SK-N-SH (cell line): Measurements from ENCODE around the gene DCST1. TPM values are rescaled to one million over a fixed set of nuclear protein-coding genes. Genes with fewer than 3 reads are reported as not detected.

ENCODE experiments used
- CTCF ChIA-PET: fragments of 300-600, 350-600 bp; formaldehyde crosslinking; extraction: SDS; loops from one replicate; lab custom pipeline; 2021; lab: Yijun Ruan, JAX
- POLR2A ChIA-PET: fragments of 350-600 bp; sonication (Branson Sonifier 250); formaldehyde crosslinking; extraction: SDS; loops from one replicate; lab custom pipeline; 2020; ENCODE audit warnings: antibody characterized with exemption, inconsistent platforms; lab: Yijun Ruan, JAX
- DNase-seq: peaks from one replicate; pipeline ENCODE4 v3.0.0; 2012
- H2AFZ ChIP-seq: fragments of 200-600 bp; sonication (generic); 2 replicates; pipeline ENCODE4 v1.8.1; 2016; ENCODE audit warnings: antibody characterized with exemption, mild to moderate bottlenecking, low read depth
- H3F3A ChIP-seq: fragments of 200-600 bp; sonication (generic); replicated peaks from 2 replicates; pipeline ENCODE3; 2016; ENCODE audit warnings: antibody characterized with exemption, mild to moderate bottlenecking; ENCODE audit not compliant: insufficient read depth
- H3K27ac ChIP-seq, 2 experiments: fragments of 200-500 bp in 1 of 2; fragments of 200-600 bp in 1 of 2; sonication (Bioruptor generic) in 1 of 2; sonication (generic), shearing (Covaris generic) in 1 of 2; 2 replicates each; pipeline versions ENCODE4 v1.5.1 to v1.6.1; 2014 to 2016; ENCODE audit warnings: low read depth in 2 of 2, inconsistent platforms in 1 of 2, low read length in 1 of 2, mild to moderate bottlenecking in 1 of 2, mixed read lengths in 1 of 2
- H3K27me3 ChIP-seq: fragments of 200-600 bp; sonication (generic), shearing (Covaris generic); 2 replicates; pipeline ENCODE4 v1.6.1; 2016; ENCODE audit warnings: mixed run types; ENCODE audit not compliant: insufficient read depth
- H3K36me3 ChIP-seq, 2 experiments: fragments of 200-500 bp in 1 of 2; fragments of 200-600 bp in 1 of 2; sonication (Bioruptor generic) in 1 of 2; sonication (generic) in 1 of 2; replicated peaks in 1 of 2; 2 replicates each; pipeline versions ENCODE3 to v1.5.1; 2014 to 2016; ENCODE audit warnings: low read length in 1 of 2, mild to moderate bottlenecking in 1 of 2; ENCODE audit not compliant: insufficient read depth in 2 of 2, control insufficient read depth in 1 of 2
- H3K4me1 ChIP-seq, 2 experiments: fragments of 200-500 bp in 1 of 2; fragments of 200-600 bp in 1 of 2; sonication (Bioruptor generic) in 1 of 2; sonication (generic), shearing (Covaris generic) in 1 of 2; 2 replicates each; pipeline versions ENCODE4 v1.5.1 to v1.6.1; 2014 to 2016; ENCODE audit warnings: low read depth in 1 of 2, low read length in 1 of 2, mixed run types in 1 of 2; ENCODE audit not compliant: insufficient read depth in 2 of 2, control insufficient read depth in 1 of 2
- H3K4me2 ChIP-seq: fragments of 200-600 bp; sonication (generic), shearing (Covaris generic); 2 replicates; pipeline ENCODE4 v1.6.1; 2017; ENCODE audit warnings: mixed run types
- H3K4me3 ChIP-seq, 2 experiments: fragments of 200-500 bp in 1 of 2; fragments of 200-600 bp in 1 of 2; sonication (Bioruptor generic) in 1 of 2; sonication (generic), shearing (Covaris generic) in 1 of 2; 2 replicates each; pipeline versions ENCODE4 v1.5.1 to v1.8.1; 2014 to 2016; ENCODE audit warnings: low read depth in 2 of 2, inconsistent platforms in 1 of 2, low read length in 1 of 2, mild to moderate bottlenecking in 1 of 2, mixed read lengths in 1 of 2, moderate library complexity in 1 of 2
- H3K79me2 ChIP-seq: fragments of 200-600 bp; sonication (generic); 2 replicates; pipeline ENCODE4 v1.8.1; 2017; ENCODE audit warnings: mild to moderate bottlenecking; ENCODE audit not compliant: insufficient read depth
- H3K9ac ChIP-seq: fragments of 200-600 bp; sonication (generic); 2 replicates; pipeline ENCODE4 v1.6.1; 2017; ENCODE audit warnings: mixed run types
- H3K9me2 ChIP-seq: fragments of 200-600 bp; sonication (generic); 2 replicates; pipeline ENCODE4 v1.6.1; 2017; ENCODE audit warnings: mixed run types
- H3K9me3 ChIP-seq: fragments of 200-600 bp; sonication (generic); 2 replicates; pipeline ENCODE4 v1.6.1; 2017; ENCODE audit warnings: mixed run types, mild to moderate bottlenecking, moderate library complexity
- H4K20me1 ChIP-seq: fragments of 200-600 bp; sonication (generic); 2 replicates; pipeline ENCODE4 v1.6.1; 2017; ENCODE audit warnings: mild to moderate bottlenecking, mixed run types; ENCODE audit not compliant: insufficient read depth
- CTCF ChIP-seq: fragments of 200-600 bp; sonication (generic); IDR thresholded peaks from 2 replicates; pipeline ENCODE4 v1.6.1; 2017; ENCODE audit warnings: antibody characterized with exemption, mild to moderate bottlenecking, moderate library complexity
- ELF1 ChIP-seq: IDR thresholded peaks from 2 replicates; pipeline ENCODE4 v1.4.0; 2012
- FOXJ3 ChIP-seq: sonication (generic); formaldehyde crosslinking; IDR thresholded peaks from 2 replicates; pipeline ENCODE4 v1.5.1; 2020; ENCODE audit warnings: mild to moderate bottlenecking, missing genetic modification reagents
- GATA2 ChIP-seq: sonication (generic); formaldehyde crosslinking; IDR thresholded peaks from 2 replicates; pipeline ENCODE4 v1.5.0; 2020; ENCODE audit warnings: mild to moderate bottlenecking, missing genetic modification reagents
- JUND ChIP-seq: IDR thresholded peaks from 2 replicates; pipeline ENCODE4 v1.4.0; 2012
- MXI1 ChIP-seq: IDR thresholded peaks from 2 replicates; pipeline ENCODE4 v1.6.1; 2012; ENCODE audit warnings: mild to moderate bottlenecking, low read depth, low read length, improper control_type of control experiment
- RAD21 ChIP-seq: IDR thresholded peaks from 2 replicates; pipeline ENCODE4 v1.6.1; 2012; ENCODE audit warnings: mild to moderate bottlenecking, low read length
- SIN3A ChIP-seq: IDR thresholded peaks from 2 replicates; pipeline ENCODE4 v1.6.1; 2012; ENCODE audit warnings: low read depth, mild to moderate bottlenecking, low read length, moderate library complexity, borderline replicate concordance
- WGBS: methylation state at CpG from one replicate; pipeline ENCODE4 v1.1.6; 2017; ENCODE audit warnings: low lambda C conversion rate; 5-methylcytosine and 5-hydroxymethylcytosine counted together
- polyA plus RNA-seq, 3 experiments: library from polyadenylated mRNA; depleted of rRNA; stranded (reverse); fragments of >200 nt; gene quantifications; 2 replicates each; pipeline ENCODE4 v1.2.3, GENCODE V29; 2012
- TF ChIP-seq, protein P1 (sequence below): IDR thresholded peaks from 2 replicates; pipeline ENCODE4 v1.4.0; 2012; ENCODE audit warnings: low read depth, borderline replicate concordance

DCST1 gene
- polyA plus RNA-seq, 1 of the 3 experiments (the other 2 are of a cell fraction): not detected

DNA sequence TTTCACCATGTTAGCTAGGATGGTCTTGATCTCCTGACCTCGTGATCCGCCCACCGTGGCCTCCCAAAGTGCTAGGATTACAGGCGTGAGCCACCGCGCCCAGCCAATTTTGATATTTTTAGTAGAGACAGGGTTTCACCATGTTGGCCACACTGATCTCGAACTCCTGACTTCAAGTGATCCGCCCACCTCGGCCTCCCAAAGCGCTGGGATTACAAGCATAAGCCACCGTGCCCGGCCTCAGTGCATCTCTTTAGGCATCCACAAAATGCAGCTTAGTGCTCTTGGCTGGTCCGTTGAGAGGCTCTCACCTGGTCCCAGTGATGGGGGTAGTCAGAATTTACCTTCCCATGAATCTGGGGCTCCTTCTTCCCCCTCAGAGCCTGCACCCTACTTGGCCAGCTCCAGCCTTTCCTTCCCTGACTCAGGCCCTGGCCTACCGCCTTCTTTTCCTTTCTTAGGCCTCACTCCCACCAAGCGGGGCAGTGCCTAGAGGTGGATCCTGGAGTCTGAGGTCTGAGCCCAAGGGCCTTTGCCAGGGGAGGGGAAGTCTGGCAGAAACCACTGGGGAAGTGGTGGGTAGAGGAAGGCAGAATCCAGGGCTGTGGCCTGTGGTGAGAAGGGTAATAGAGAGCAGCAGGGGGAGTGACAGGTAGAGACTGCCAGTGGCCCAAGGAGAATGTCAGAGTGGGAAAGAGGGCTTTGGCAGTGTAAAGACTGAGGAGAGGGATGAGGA is 36.5 kb upstream of the DCST1 start:
- peaks cover 13 to 27% of the 10 kb centered on the region in 2 experiments for H3K4me1 ChIP-seq
- H3K4me2 ChIP-seq: no peak overlapping the region
- peaks cover 23% of the 10 kb centered on the region for H3F3A ChIP-seq
- H3K4me3 ChIP-seq: no peak overlapping the region
- no peaks in the 10 kb centered on the region for H3K9me2 ChIP-seq
- CTCF ChIA-PET: interaction anchor here (1.0 to 14.0 kb wide), 10 partner anchors 18 to 327 kb away, joined by 3 to 640 read pairs (median 5); partner anchors contain the start of genes CKS1B, FLAD1, PBXIP1 and PYGO2
- WGBS: 91% methylated on average over 15 of the region's 15 CpGs
- H3K36me3 ChIP-seq: no peaks in the 10 kb centered on the region
- no peaks in the 10 kb centered on the region for H3K27me3 ChIP-seq
- no peak overlapping the region for H3K27ac ChIP-seq
- H3K9ac ChIP-seq: no peak overlapping the region
- H4K20me1 ChIP-seq: no peaks in the 10 kb centered on the region
- peaks cover 3% of the 10 kb centered on the region; the same call in 1 of the 2 replicates for H3K79me2 ChIP-seq
- DNase-seq: no peak
- TF ChIP-seq, protein P1, sequence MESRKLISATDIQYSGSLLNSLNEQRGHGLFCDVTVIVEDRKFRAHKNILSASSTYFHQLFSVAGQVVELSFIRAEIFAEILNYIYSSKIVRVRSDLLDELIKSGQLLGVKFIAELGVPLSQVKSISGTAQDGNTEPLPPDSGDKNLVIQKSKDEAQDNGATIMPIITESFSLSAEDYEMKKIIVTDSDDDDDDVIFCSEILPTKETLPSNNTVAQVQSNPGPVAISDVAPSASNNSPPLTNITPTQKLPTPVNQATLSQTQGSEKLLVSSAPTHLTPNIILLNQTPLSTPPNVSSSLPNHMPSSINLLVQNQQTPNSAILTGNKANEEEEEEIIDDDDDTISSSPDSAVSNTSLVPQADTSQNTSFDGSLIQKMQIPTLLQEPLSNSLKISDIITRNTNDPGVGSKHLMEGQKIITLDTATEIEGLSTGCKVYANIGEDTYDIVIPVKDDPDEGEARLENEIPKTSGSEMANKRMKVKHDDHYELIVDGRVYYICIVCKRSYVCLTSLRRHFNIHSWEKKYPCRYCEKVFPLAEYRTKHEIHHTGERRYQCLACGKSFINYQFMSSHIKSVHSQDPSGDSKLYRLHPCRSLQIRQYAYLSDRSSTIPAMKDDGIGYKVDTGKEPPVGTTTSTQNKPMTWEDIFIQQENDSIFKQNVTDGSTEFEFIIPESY: no peak
- TF ChIP-seq GATA2 (CRISPR knock-in tag) (no peak), MXI1 (no peak), SIN3A (no peak), ELF1 (no peak), RAD21 (no peak), FOXJ3 (CRISPR knock-in tag) (no peak)
- TF ChIP-seq, all 33 proteins: peak for 0
- Histone ChIP-seq H2AFZ (no peak overlapping the region), H3K9me3 (no peaks in the 10 kb centered on the region)
- POLR2A ChIA-PET: interaction anchor here (1.1 to 1.2 kb wide), 2 partner anchors 28 to 41 kb away, joined by 3 read pairs; partner anchors contain the start of gene PBXIP1

DNA sequence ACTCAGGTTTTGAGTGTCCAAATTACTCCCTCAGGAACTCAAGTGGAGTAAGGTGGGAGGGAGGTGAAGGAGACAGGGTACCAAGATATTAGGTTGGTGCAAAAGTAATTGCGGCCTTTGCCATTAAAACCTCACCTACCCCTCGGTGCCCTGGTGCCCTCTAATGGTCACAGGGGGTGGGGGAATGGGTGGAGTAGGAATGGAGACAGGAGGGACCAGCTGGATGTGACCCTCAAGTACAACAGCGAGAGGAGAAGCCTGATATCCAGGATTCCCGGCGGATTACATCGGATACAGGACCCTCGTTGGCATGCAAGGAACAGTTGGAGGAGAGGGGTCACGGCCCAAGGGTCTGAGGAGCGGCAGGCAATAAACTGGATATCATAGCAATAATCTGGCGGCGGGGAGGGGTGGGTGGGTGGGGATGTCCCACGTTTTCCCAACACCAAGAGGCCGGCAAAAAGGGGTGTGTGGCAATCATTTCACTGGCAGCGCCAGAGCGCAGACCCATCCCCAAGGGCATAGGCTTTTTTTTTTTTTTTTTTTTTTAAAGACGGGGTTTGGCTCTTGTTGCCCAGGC is 35.3 kb upstream of the DCST1 start:
- ChIA-PET POLR2A (interaction anchor here (1.1 to 3.0 kb wide), 4 partner anchors 15 to 43 kb away, joined by 3 to 18 read pairs (median 11); partner anchors contain the start of genes FLAD1, PBXIP1, PYGO2 and SHC1), CTCF (interaction anchor here (0.6 to 14.0 kb wide), 29 partner anchors 8 to 517 kb away, joined by 3 to 640 read pairs (median 6); partner anchors contain the start of genes ADAM15, CKS1B, CLK2 and EFNA3)
- no peak overlapping the region for H3K27ac ChIP-seq
- no peaks in the 10 kb centered on the region for H3K9me2 ChIP-seq
- H3K9me3 ChIP-seq: no peaks in the 10 kb centered on the region
- peaks cover 23% of the 10 kb centered on the region for H3F3A ChIP-seq
- no peak overlapping the region for H3K4me2 ChIP-seq
- no peaks in the 10 kb centered on the region for H4K20me1 ChIP-seq
- peaks cover 13 to 23% of the 10 kb centered on the region in 2 experiments for H3K4me1 ChIP-seq
- H3K36me3 ChIP-seq: no peaks in the 10 kb centered on the region
- H3K4me3 ChIP-seq: no peak overlapping the region
- H2AFZ ChIP-seq: no peak overlapping the region
- no peaks in the 10 kb centered on the region for H3K27me3 ChIP-seq
- no peak for DNase-seq
- no peak overlapping the region for H3K9ac ChIP-seq
- TF ChIP-seq CTCF: peak; percentile 18
- no peak for TF ChIP-seq JUND
- WGBS: 91% methylated on average over 16 of the region's 16 CpGs
- peaks cover 10% of the 10 kb centered on the region for H3K79me2 ChIP-seq
